ENCODE measurements around the gene THSD4.

Gene THSD4

GRCh38 chr15:71810256-71811035, 695.2 kb downstream of the THSD4 start, which contains the start of gene NR2E3:
NR2E3 (plus strand) TSS chr15:71810554; CDS start chr15:71810744, 190 bp downstream.
- DNase-seq (ENCODE audit: low spot score) = no peak
- no peak for TF ChIP-seq CTCF (IDR thresholded peaks at IDR 0.05)
- H3K4me3 ChIP-seq = no peak within 1 kb of the TSS
- H3K27ac ChIP-seq = no peak within 1 kb of the TSS

GRCh38 chr15:71811036-71811736, 695.9 kb downstream of the THSD4 start:
- no peak overlapping the region for H3K4me3 ChIP-seq
- no peak for DNase-seq (ENCODE audit: low spot score)
- no peak overlapping the region for H3K27ac ChIP-seq
- no peak for TF ChIP-seq CTCF (IDR thresholded peaks at IDR 0.05)

GRCh38 chr15:71811752-71812735, 696.8 kb downstream of the THSD4 start:
- no peak overlapping the region for H3K27ac ChIP-seq
- H3K4me3 ChIP-seq = no peak overlapping the region
- DNase-seq (ENCODE audit: low spot score) = no peak
- TF ChIP-seq CTCF (IDR thresholded peaks at IDR 0.05) = no peak

GRCh38 chr15:71812966-71813722, 697.9 kb downstream of the THSD4 start:
- DNase-seq (ENCODE audit: low spot score) = no peak

GRCh38 chr15:71813723-71814470, 698.6 kb downstream of the THSD4 start:
- no peak for DNase-seq (ENCODE audit: low spot score)
- no peak for TF ChIP-seq CTCF (IDR thresholded peaks at IDR 0.05)
- H3K27ac ChIP-seq = no peak overlapping the region
- no peak overlapping the region for H3K4me3 ChIP-seq

More at GRCh38 chr15:71812966-71813722, 697.9 kb downstream of the THSD4 start:
- no peak for TF ChIP-seq CTCF (IDR thresholded peaks at IDR 0.05)
- Histone ChIP-seq H3K4me3 (no peak overlapping the region), H3K27ac (no peak overlapping the region)
